K562 (cell line): ENCODE data around the gene GLIS2. TPM values are rescaled to one million over a fixed set of nuclear protein-coding genes. Genes with fewer than 3 reads are reported as not detected.
A peak's percentile ranks its signal among the peaks of the same experiment; 100 is the strongest.

ENCODE experiments used
- BACH1 ChIP-seq: fragments of 200-800 bp; sonication (Bioruptor generic); IDR thresholded peaks from 2 replicates; pipeline ENCODE4 v1.6.1; 2016; ENCODE audit warnings: missing genetic modification characterization, missing compliant biosample characterization
- CBX1 ChIP-seq: sonication (generic); IDR thresholded peaks from 2 replicates; pipeline ENCODE4 v1.6.1; 2016; ENCODE audit warnings: antibody characterized with exemption, low read depth, mild to moderate bottlenecking
- E2F3 ChIP-seq: fragments of 250-450 bp; sonication (Bioruptor Pico); IDR thresholded peaks from 2 replicates; pipeline ENCODE4 v1.4.0; 2020; ENCODE audit warnings: mild to moderate bottlenecking
- FOXJ3 ChIP-seq: sonication (generic); formaldehyde crosslinking; IDR thresholded peaks from 2 replicates; pipeline ENCODE4 v1.4.0; 2020; ENCODE audit warnings: mild to moderate bottlenecking, missing genetic modification reagents
- FOXM1 ChIP-seq, 2 experiments: fragments of 450-650 bp in 1 of 2; sonication (generic) in 1 of 2; formaldehyde crosslinking in 1 of 2; IDR thresholded peaks; 2 replicates each; pipeline versions ENCODE4 v1.6.1 to v1.9.0; 2017 to 2022; ENCODE audit warnings: low read depth in 2 of 2, mild to moderate bottlenecking in 2 of 2, missing genetic modification reagents in 1 of 2, moderate library complexity in 1 of 2
- HDGF ChIP-seq: fragments of 450-650 bp; IDR thresholded peaks from 2 replicates; pipeline ENCODE4 v1.6.1; 2016
- KDM5B ChIP-seq: fragments of 200-600 bp; sonication (generic); IDR thresholded peaks from 2 replicates; pipeline ENCODE4 v1.6.1; 2012; ENCODE audit warnings: low read depth, mild to moderate bottlenecking, moderate library complexity, low read length, control low read depth, inconsistent platforms; ENCODE audit not compliant: insufficient replicate concordance
- L3MBTL2 ChIP-seq: fragments of 450-650 bp; IDR thresholded peaks from 2 replicates; pipeline ENCODE4 v1.6.1; 2016; ENCODE audit warnings: mild to moderate bottlenecking, moderate library complexity
- MAFF ChIP-seq: IDR thresholded peaks from 2 replicates; pipeline ENCODE4 v1.6.1; 2012; ENCODE audit warnings: low read length, improper control_type of control experiment
- OTX1 ChIP-seq: fragments of 450-650 bp; formaldehyde crosslinking; IDR thresholded peaks from 2 replicates; pipeline ENCODE4 v1.4.0; 2022; ENCODE audit warnings: mild to moderate bottlenecking
- PCBP1 ChIP-seq: fragments of 200-400 bp; formaldehyde crosslinking; IDR thresholded peaks from 2 replicates; pipeline ENCODE4 v1.6.1; 2018; ENCODE audit warnings: mild to moderate bottlenecking, low read depth, low read length; ENCODE audit not compliant: poor library complexity, severe bottlenecking
- PRMT5 ChIP-seq: sonication (generic); formaldehyde crosslinking; IDR thresholded peaks from 2 replicates; pipeline ENCODE4 v1.5.0; 2020; ENCODE audit warnings: missing genetic modification reagents
- PURB ChIP-seq: sonication (generic); formaldehyde crosslinking; IDR thresholded peaks from 2 replicates; pipeline ENCODE4 v1.9.0; 2021; ENCODE audit warnings: low read depth, mild to moderate bottlenecking, missing genetic modification reagents
- SAP30 ChIP-seq: fragments of 200-600 bp; sonication (generic); IDR thresholded peaks from 2 replicates; pipeline ENCODE4 v1.6.1; 2012; ENCODE audit warnings: borderline replicate concordance, low read depth, mild to moderate bottlenecking, moderate library complexity, low read length, control low read depth, inconsistent platforms; ENCODE audit not compliant: insufficient read depth, poor library complexity, severe bottlenecking
- SRSF3 ChIP-seq: fragments of 200-400 bp; formaldehyde crosslinking; IDR thresholded peaks from 2 replicates; pipeline ENCODE4 v1.6.1; 2016; ENCODE audit warnings: mild to moderate bottlenecking, low read length, moderate library complexity; ENCODE audit not compliant: insufficient read depth
- TAL1 ChIP-seq: fragments of 450-650 bp; IDR thresholded peaks from 2 replicates; pipeline ENCODE4 v1.6.1; 2016; ENCODE audit warnings: mild to moderate bottlenecking
- TOE1 ChIP-seq, 2 experiments: fragments of 450-650 bp in 1 of 2; sonication (generic) in 1 of 2; formaldehyde crosslinking in 1 of 2; IDR thresholded peaks; 2 replicates each; pipeline versions ENCODE4 v1.7.1 to v1.8.0; 2016 to 2022; ENCODE audit warnings: borderline replicate concordance in 2 of 2, mild to moderate bottlenecking in 2 of 2, antibody characterized with exemption in 1 of 2, inconsistent platforms in 1 of 2, low read depth in 1 of 2, missing genetic modification reagents in 1 of 2, moderate library complexity in 1 of 2
- ZNF12 ChIP-seq: sonication (generic); formaldehyde crosslinking; IDR thresholded peaks from 2 replicates; pipeline ENCODE4 v1.4.0; 2020; ENCODE audit warnings: mild to moderate bottlenecking, missing genetic modification reagents
- ZNF316 ChIP-seq: fragments of 450-650 bp; IDR thresholded peaks from 2 replicates; pipeline ENCODE4 v1.6.1; 2016
- polyA plus RNA-seq, 8 experiments: library from polyadenylated mRNA; depleted of rRNA in 4 of 8; stranded (reverse) in 5 of 8; unstranded in 3 of 8; fragments of >200 nt; fragmentation: Nextera tagmentation in 2 of 8; fragmentation: Illumina TruSeq in 1 of 8; extraction: Ambion mirVana in 2 of 8; extraction: Trizol in 1 of 8; gene quantifications; 2 replicates each; pipeline versions ENCODE4 v1.2.1 to v1.2.3, GENCODE V29; 2011 to 2014; ENCODE audit warnings: inconsistent platforms in 1 of 8, missing spikeins in 1 of 8
- total RNA-seq, 7 experiments: library from RNA; depleted of rRNA in 6 of 7; stranded (reverse); fragments of >200 nt in 6 of 7; fragmentation: Illumina TruSeq in 2 of 7; extraction: Trizol in 2 of 7; gene quantifications; 2 replicates each; pipeline versions ENCODE4 v1.2.1 to v1.2.3, GENCODE V29; 2011 to 2021; ENCODE audit warnings: low replicate concordance in 1 of 7
- TF ChIP-seq, protein P1 (sequence below): fragments of 450-650 bp; conservative IDR thresholded peaks from 2 replicates; pipeline ENCODE4 v1.6.1; 2016; ENCODE audit warnings: missing genetic modification characterization, low read depth, mild to moderate bottlenecking, control low read depth, missing compliant biosample characterization
- TF ChIP-seq, protein P2 (sequence below): fragments of 250-450 bp; sonication (Bioruptor Pico); IDR thresholded peaks from 2 replicates; pipeline ENCODE4 v1.5.0; 2021; ENCODE audit warnings: mild to moderate bottlenecking, borderline replicate concordance
- TF ChIP-seq, protein P3 (sequence below): sonication (generic); formaldehyde crosslinking; IDR thresholded peaks from 2 replicates; pipeline ENCODE4 v1.8.0; 2022; ENCODE audit warnings: missing genetic modification reagents, mild to moderate bottlenecking, moderate library complexity, borderline replicate concordance

GLIS2 gene
- total and polyA plus RNA-seq, 9 of the 15 experiments (the other 6 are each of a cell fraction or from before 2014, with no cell fraction given) = 0.10 to 9.0 (median 0.57) TPM

DNA sequence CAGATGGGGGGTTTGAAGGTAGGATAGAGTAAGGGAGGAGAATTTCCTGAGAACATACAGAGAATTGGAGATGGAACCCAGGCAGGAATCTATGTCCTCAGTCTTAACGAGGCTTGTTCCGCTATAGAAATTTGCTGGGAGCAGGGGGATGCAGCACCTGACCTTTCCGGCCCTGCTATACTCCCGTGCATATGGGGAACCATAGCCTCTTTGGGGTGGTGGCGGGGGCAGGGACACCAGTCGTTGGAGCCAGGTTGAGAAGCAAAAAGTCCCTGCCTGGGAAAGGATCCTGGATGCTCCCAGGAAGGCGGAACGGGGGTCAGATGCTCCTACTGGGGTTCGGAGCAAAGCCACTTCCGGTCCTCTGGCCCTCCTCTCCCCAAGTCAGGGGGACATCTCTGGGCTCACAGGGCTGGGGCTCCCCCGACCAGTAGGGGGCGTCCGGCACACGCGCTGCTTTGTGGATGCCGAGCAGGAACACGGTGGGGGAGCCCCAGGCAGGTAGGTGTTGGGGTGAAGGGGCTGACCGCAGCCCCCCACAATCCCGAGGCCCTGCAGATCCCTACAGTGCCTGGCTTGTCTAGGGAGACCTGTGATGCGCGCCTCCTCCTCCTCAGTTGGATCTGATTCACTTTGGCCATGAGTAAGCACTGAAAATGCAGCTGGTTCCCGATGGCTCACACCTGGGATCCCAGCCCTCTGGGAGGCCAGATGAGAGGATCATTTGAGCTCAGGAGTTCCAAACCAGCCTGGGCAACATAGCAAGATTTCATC is 27.5 kb upstream of the GLIS2 start (continued):
- TF ChIP-seq, protein P1, sequence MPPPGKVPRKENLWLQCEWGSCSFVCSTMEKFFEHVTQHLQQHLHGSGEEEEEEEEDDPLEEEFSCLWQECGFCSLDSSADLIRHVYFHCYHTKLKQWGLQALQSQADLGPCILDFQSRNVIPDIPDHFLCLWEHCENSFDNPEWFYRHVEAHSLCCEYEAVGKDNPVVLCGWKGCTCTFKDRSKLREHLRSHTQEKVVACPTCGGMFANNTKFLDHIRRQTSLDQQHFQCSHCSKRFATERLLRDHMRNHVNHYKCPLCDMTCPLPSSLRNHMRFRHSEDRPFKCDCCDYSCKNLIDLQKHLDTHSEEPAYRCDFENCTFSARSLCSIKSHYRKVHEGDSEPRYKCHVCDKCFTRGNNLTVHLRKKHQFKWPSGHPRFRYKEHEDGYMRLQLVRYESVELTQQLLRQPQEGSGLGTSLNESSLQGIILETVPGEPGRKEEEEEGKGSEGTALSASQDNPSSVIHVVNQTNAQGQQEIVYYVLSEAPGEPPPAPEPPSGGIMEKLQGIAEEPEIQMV (tag) = no peak
- TF ChIP-seq PRMT5 (no peak), OTX1 (CRISPR knock-in tag) (no peak), KDM5B (no peak), L3MBTL2 (peak; percentile 52; the same call in 1 of the 2 replicates), E2F3 (no peak), PCBP1 (no peak), CBX1 (no peak), MAFF (no peak), ZNF316 (no peak), ZNF12 (no peak), BACH1 (no peak), SAP30 (no peak), SRSF3 (no peak), TOE1 (IDR thresholded peaks at IDR 0.05; ENCODE audit: borderline replicate concordance) (peak; percentile 38; the same call in 1 of the 2 replicates), TOE1 (CRISPR knock-in tag; IDR thresholded peaks at IDR 0.05; ENCODE audit: borderline replicate concordance, low read depth) (no peak), FOXM1 (IDR thresholded peaks at IDR 0.05; ENCODE audit: low read depth) (no peak), FOXM1 (CRISPR knock-in tag; IDR thresholded peaks at IDR 0.05; ENCODE audit: low read depth) (no peak), HDGF (no peak), FOXJ3 (no peak), TAL1 (no peak), PURB (CRISPR knock-in tag) (no peak)
- TF ChIP-seq, protein P2, sequence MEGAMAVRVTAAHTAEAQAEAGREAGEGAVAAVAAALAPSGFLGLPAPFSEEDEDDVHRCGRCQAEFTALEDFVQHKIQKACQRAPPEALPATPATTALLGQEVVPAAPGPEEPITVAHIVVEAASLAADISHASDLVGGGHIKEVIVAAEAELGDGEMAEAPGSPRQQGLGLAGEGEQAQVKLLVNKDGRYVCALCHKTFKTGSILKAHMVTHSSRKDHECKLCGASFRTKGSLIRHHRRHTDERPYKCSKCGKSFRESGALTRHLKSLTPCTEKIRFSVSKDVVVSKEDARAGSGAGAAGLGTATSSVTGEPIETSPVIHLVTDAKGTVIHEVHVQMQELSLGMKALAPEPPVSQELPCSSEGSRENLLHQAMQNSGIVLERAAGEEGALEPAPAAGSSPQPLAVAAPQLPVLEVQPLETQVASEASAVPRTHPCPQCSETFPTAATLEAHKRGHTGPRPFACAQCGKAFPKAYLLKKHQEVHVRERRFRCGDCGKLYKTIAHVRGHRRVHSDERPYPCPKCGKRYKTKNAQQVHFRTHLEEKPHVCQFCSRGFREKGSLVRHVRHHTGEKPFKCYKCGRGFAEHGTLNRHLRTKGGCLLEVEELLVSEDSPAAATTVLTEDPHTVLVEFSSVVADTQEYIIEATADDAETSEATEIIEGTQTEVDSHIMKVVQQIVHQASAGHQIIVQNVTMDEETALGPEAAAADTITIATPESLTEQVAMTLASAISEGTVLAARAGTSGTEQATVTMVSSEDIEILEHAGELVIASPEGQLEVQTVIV (CRISPR knock-in tag) = no peak
- TF ChIP-seq, protein P3, sequence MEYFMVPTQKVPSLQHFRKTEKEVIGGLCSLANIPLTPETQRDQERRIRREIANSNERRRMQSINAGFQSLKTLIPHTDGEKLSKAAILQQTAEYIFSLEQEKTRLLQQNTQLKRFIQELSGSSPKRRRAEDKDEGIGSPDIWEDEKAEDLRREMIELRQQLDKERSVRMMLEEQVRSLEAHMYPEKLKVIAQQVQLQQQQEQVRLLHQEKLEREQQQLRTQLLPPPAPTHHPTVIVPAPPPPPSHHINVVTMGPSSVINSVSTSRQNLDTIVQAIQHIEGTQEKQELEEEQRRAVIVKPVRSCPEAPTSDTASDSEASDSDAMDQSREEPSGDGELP (CRISPR knock-in tag) = peak; percentile 60; the same call in 1 of the 2 replicates
